PC-9 (cell line): ENCODE data around the gene PRSS33.

Source experiments
- CTCF ChIP-seq: fragments of 200-600 bp; sonication (generic); conservative IDR thresholded peaks from 2 replicates; pipeline ENCODE4 v1.6.1; 2017; ENCODE audit warnings: mixed run types, antibody characterized with exemption, mild to moderate bottlenecking, moderate library complexity
- EZH2 ChIP-seq: fragments of 200-600 bp; sonication (generic); IDR thresholded peaks from 2 replicates; pipeline ENCODE4 v1.8.0; 2017; ENCODE audit warnings: antibody characterized with exemption, low read depth

GRCh38 chr16:2739625-2740430 lies 47.5 kb downstream of the PRSS33 start:
- TF ChIP-seq CTCF (no peak), EZH2 (no peak)
